Measurements from ENCODE around the gene EFCC1.
A peak's percentile ranks its signal among the peaks of the same experiment; 100 is the strongest.

EFCC1 gene

GRCh38 chr3:129000742-129001100 is 383 bp upstream of the EFCC1 start:
- H3K27me3 ChIP-seq = peaks cover 95% of the 10 kb centered on the region

GRCh38 chr3:129001806-129002572 is 885 bp downstream of the EFCC1 start:
- TF ChIP-seq CTCF (IDR thresholded peaks at IDR 0.05) = no peak
- peak overlapping the region in 1 of 2 experiments; percentile 28 for H3K4me3 ChIP-seq (ENCODE audit: low read depth in 1 of 2, low read length in 1 of 2)
- no peak overlapping the region for H3K27ac ChIP-seq
- H3K36me3 ChIP-seq = no peaks in the 10 kb centered on the region
- H3K4me1 ChIP-seq (ENCODE audit: control insufficient read depth in 1 of 2, insufficient read depth in 1 of 2, low read depth in 1 of 2, low read length in 1 of 2) = peaks cover 22 to 29% of the 10 kb centered on the region in 2 experiments
- H3K9me3 ChIP-seq = no peaks in the 10 kb centered on the region
- H3K27me3 ChIP-seq = peaks cover 90% of the 10 kb centered on the region

More at GRCh38 chr3:129000742-129001100, 383 bp upstream of the EFCC1 start:
- Histone ChIP-seq H3K4me1 (ENCODE audit: control insufficient read depth in 1 of 2, insufficient read depth in 1 of 2, low read depth in 1 of 2, low read length in 1 of 2) (peaks cover 22 to 29% of the 10 kb centered on the region in 2 experiments), H3K9me3 (no peaks in the 10 kb centered on the region), H3K27ac (no peak overlapping the region), H3K36me3 (no peaks in the 10 kb centered on the region), H3K4me3 (ENCODE audit: low read depth in 1 of 2, low read length in 1 of 2) (peak overlapping the region in 1 of 2 experiments; percentile 28)
- no peak for TF ChIP-seq CTCF (IDR thresholded peaks at IDR 0.05)

GRCh38 chr3:129002573-129003569 is 1.8 kb downstream of the EFCC1 start:
- Histone ChIP-seq H3K4me1 (ENCODE audit: control insufficient read depth in 1 of 2, insufficient read depth in 1 of 2, low read depth in 1 of 2, low read length in 1 of 2) (peaks cover 22 to 29% of the 10 kb centered on the region in 2 experiments), H3K4me3 (ENCODE audit: low read depth in 1 of 2, low read length in 1 of 2) (peak overlapping the region; percentile 41 to 43), H3K9me3 (no peaks in the 10 kb centered on the region), H3K27ac (no peak overlapping the region), H3K27me3 (peaks cover 82% of the 10 kb centered on the region), H3K36me3 (no peaks in the 10 kb centered on the region)
- TF ChIP-seq CTCF (IDR thresholded peaks at IDR 0.05) = no peak

GRCh38 chr3:129003578-129004112 is 2.5 kb downstream of the EFCC1 start:
- H3K9me3 ChIP-seq = no peaks in the 10 kb centered on the region
- H3K27ac ChIP-seq = no peak overlapping the region
- H3K36me3 ChIP-seq = no peaks in the 10 kb centered on the region
- peaks cover 74% of the 10 kb centered on the region for H3K27me3 ChIP-seq
- peaks cover 22 to 29% of the 10 kb centered on the region in 2 experiments for H3K4me1 ChIP-seq (ENCODE audit: control insufficient read depth in 1 of 2, insufficient read depth in 1 of 2, low read depth in 1 of 2, low read length in 1 of 2)
- H3K4me3 ChIP-seq (ENCODE audit: low read depth in 1 of 2, low read length in 1 of 2) = peak overlapping the region; percentile 41 to 43
- TF ChIP-seq CTCF (IDR thresholded peaks at IDR 0.05) = no peak

GRCh38 chr3:129004639-129005295 is 3.7 kb downstream of the EFCC1 start:
- Histone ChIP-seq H3K9me3 (no peaks in the 10 kb centered on the region), H3K27me3 (peaks cover 63% of the 10 kb centered on the region), H3K36me3 (no peaks in the 10 kb centered on the region), H3K27ac (no peak overlapping the region), H3K4me3 (ENCODE audit: low read depth in 1 of 2, low read length in 1 of 2) (no peak overlapping the region), H3K4me1 (ENCODE audit: control insufficient read depth in 1 of 2, insufficient read depth in 1 of 2, low read depth in 1 of 2, low read length in 1 of 2) (peaks cover 22 to 29% of the 10 kb centered on the region in 2 experiments)
- no peak for TF ChIP-seq CTCF (IDR thresholded peaks at IDR 0.05)

Data from neutrophil (primary cell).